HEK293T (cell line): ENCODE data around the gene TRIM26.

Experiments used
- ARNT ChIP-seq: fragments of 450-650 bp; IDR thresholded peaks from 2 replicates; pipeline ENCODE4 v1.6.1; 2017; ENCODE audit warnings: mild to moderate bottlenecking
- ELF4 ChIP-seq: fragments of 450-650 bp; IDR thresholded peaks from 2 replicates; pipeline ENCODE4 v1.6.1; 2017; ENCODE audit warnings: antibody characterized with exemption
- FOXK2 ChIP-seq: fragments of 450-650 bp; IDR thresholded peaks from 2 replicates; pipeline ENCODE4 v1.6.1; 2016; ENCODE audit warnings: mild to moderate bottlenecking
- FOXM1 ChIP-seq: fragments of 450-650 bp; IDR thresholded peaks from 2 replicates; pipeline ENCODE4 v1.6.1; 2017; ENCODE audit warnings: mild to moderate bottlenecking, borderline replicate concordance
- LEF1 ChIP-seq: fragments of 450-650 bp; IDR thresholded peaks from 2 replicates; pipeline ENCODE4 v1.6.1; 2017; ENCODE audit warnings: mild to moderate bottlenecking, borderline replicate concordance
- NFRKB ChIP-seq: fragments of 450-650 bp; IDR thresholded peaks from 2 replicates; pipeline ENCODE4 v1.6.1; 2016; ENCODE audit warnings: mild to moderate bottlenecking, moderate library complexity
- SP1 ChIP-seq: fragments of 450-650 bp; IDR thresholded peaks from 2 replicates; pipeline ENCODE4 v1.6.1; 2017
- SUZ12 ChIP-seq: fragments of 450-650 bp; IDR thresholded peaks from 2 replicates; pipeline ENCODE4 v1.6.1; 2016; ENCODE audit warnings: mild to moderate bottlenecking
- TARDBP ChIP-seq: fragments of 450-650 bp; IDR thresholded peaks from 2 replicates; pipeline ENCODE4 v1.6.1; 2016

DNA sequence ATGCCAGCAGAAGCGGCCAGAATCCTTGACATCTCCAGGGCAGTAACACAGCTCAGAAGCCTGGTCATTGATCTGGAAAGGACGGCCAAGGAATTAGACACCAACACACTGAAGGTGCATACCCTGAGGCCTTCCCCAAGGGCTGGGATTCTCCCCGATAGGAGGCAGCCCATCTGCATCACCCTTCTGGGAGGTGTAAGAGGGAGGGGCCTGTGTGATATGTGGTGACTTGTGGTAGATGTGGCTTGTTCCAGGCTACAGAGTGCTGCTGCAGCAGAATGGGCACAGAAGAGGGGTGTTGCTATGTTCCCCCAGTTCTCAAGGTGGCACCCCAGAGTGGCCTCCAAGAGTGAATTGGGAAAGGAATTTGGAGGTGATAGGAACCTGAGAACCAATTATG is 66.1 kb downstream of the TRIM26 start:
- TF ChIP-seq ARNT (no peak), SP1 (no peak), TARDBP (no peak), FOXM1 (no peak), ELF4 (no peak), SUZ12 (no peak), FOXK2 (no peak), NFRKB (no peak), LEF1 (no peak)
